ENCODE data around the gene WASL. TPM values are rescaled to one million over a fixed set of nuclear protein-coding genes. Genes with fewer than 3 reads are reported as not detected.

The WASL gene
- total RNA-seq, 1 experiment from 2014 or later = 32.1 TPM

DNA sequence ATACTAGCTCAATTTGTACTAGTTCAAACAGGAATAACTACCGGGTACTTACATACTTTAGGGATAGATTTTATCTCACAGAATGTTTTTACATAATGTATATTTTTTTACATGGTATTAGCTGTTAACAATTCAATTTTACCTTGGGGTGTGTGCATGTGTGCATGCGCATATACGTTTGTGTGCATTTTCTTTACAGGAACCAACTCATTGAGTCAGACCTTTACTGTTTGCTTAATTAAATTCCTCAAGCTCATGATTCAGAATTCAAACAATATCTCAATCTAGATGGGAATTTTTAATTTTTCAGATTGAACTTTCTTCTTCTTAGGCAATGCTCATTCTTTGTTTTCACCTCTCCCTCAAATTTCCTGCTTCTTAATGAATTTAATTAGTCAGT is 24.7 kb upstream of the WASL start:
- DNase-seq (ENCODE audit: low spot score) = no peak
- CTCF ChIA-PET = no interaction called here
- Histone ChIP-seq H3K27ac (ENCODE audit: low read depth, low read length, poor library complexity, severe bottlenecking) (no peak overlapping the region), H3K9me3 (ENCODE audit: low read depth, low read length, poor library complexity, severe bottlenecking) (no peaks in the 10 kb centered on the region), H3K4me3 (ENCODE audit: low read depth, low read length, poor library complexity, severe bottlenecking) (no peak overlapping the region), H3K4me1 (ENCODE audit: insufficient read depth, low read length, poor library complexity, severe bottlenecking) (no peaks in the 10 kb centered on the region), H3K27me3 (replicated peaks; ENCODE audit: insufficient read depth, low read depth, low read length, poor library complexity) (no peaks in the 10 kb centered on the region), H3K36me3 (ENCODE audit: insufficient read depth, low read length, poor library complexity, severe bottlenecking) (no peaks in the 10 kb centered on the region)
- POLR2A ChIA-PET (ENCODE audit: low non-redundant PET) = no interaction called here
- TF ChIP-seq EZH2 (IDR thresholded peaks at IDR 0.05; ENCODE audit: borderline replicate concordance, low read depth, low read length, poor library complexity, severe bottlenecking) = no peak
- TF ChIP-seq, protein P1, sequence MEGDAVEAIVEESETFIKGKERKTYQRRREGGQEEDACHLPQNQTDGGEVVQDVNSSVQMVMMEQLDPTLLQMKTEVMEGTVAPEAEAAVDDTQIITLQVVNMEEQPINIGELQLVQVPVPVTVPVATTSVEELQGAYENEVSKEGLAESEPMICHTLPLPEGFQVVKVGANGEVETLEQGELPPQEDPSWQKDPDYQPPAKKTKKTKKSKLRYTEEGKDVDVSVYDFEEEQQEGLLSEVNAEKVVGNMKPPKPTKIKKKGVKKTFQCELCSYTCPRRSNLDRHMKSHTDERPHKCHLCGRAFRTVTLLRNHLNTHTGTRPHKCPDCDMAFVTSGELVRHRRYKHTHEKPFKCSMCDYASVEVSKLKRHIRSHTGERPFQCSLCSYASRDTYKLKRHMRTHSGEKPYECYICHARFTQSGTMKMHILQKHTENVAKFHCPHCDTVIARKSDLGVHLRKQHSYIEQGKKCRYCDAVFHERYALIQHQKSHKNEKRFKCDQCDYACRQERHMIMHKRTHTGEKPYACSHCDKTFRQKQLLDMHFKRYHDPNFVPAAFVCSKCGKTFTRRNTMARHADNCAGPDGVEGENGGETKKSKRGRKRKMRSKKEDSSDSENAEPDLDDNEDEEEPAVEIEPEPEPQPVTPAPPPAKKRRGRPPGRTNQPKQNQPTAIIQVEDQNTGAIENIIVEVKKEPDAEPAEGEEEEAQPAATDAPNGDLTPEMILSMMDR (conservative IDR thresholded peaks at IDR 0.05; ENCODE audit: low read depth, low read length) = no peak
- intact Hi-C loops (cut with micrococcal nuclease; ENCODE audit: unreplicated experiment) = no loop called here
- no TSS peak for BruUV-seq (replicated peaks)

DNA sequence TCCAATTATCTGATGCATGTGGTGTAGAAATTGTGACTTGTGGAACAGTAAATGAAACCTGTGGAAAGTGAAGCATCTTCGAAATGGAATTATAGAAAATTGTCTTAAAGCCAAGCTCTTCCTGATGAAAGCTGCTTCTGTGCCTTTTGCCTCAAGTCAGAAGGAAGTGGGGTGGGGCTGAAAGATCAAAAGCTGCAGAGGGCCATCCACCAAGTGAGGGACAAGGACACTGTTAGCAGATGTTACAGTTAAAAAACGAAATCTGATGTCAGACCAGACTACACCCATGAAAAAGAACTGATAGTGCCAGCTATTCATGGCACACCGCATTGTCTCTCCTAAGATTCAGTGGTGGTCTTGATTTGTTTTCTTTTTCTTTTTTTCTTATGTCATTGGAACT is 23.8 kb upstream of the WASL start:
- no peak overlapping the region for H3K27ac ChIP-seq (ENCODE audit: low read depth, low read length, poor library complexity, severe bottlenecking)
- no TSS peak for BruUV-seq (replicated peaks)
- H3K27me3 ChIP-seq (replicated peaks; ENCODE audit: insufficient read depth, low read depth, low read length, poor library complexity) = no peaks in the 10 kb centered on the region
- H3K4me3 ChIP-seq (ENCODE audit: low read depth, low read length, poor library complexity, severe bottlenecking) = no peak overlapping the region
- intact Hi-C loops (cut with micrococcal nuclease; ENCODE audit: unreplicated experiment) = no loop called here
- ChIA-PET POLR2A (ENCODE audit: low non-redundant PET) (no interaction called here), CTCF (no interaction called here)
- TF ChIP-seq, protein P1 (conservative IDR thresholded peaks at IDR 0.05; ENCODE audit: low read depth, low read length) = no peak
- no peaks in the 10 kb centered on the region for H3K4me1 ChIP-seq (ENCODE audit: insufficient read depth, low read length, poor library complexity, severe bottlenecking)
- H3K36me3 ChIP-seq (ENCODE audit: insufficient read depth, low read length, poor library complexity, severe bottlenecking) = no peaks in the 10 kb centered on the region
- H3K9me3 ChIP-seq (ENCODE audit: low read depth, low read length, poor library complexity, severe bottlenecking) = no peaks in the 10 kb centered on the region
- DNase-seq (ENCODE audit: low spot score) = no peak

DNA sequence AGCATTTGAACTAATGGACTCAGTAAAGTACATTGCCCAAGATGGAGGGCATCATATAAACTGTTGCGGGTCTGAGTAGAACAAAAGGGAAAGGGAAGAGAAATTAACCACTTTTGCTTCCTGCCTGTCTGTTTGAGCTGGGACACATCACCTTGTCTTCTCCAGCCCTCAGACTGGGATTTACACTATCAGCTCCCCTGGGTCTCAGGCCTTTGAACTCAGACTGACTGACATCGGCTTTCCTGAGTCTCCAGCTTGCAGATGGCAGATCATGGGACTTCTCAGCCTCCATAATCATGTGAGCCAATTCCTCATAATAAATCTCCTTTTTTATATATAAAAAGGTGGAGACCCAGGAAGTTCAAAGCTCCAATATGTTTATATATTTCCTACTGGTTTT is 23.0 kb upstream of the WASL start:
- POLR2A ChIA-PET (ENCODE audit: low non-redundant PET) = no interaction called here
- TF ChIP-seq, protein P1 (conservative IDR thresholded peaks at IDR 0.05; ENCODE audit: low read depth, low read length) = no peak
- no peak for TF ChIP-seq EZH2 (IDR thresholded peaks at IDR 0.05; ENCODE audit: borderline replicate concordance, low read depth, low read length, poor library complexity, severe bottlenecking)
- CTCF ChIA-PET = interaction anchor here (0.6 kb wide), 1 partner anchor 1287 kb away, joined by 4 read pairs; no protein-coding TSS in a partner anchor

More for the DNA sequence above, 23.0 kb upstream of the WASL start:
- no peaks in the 10 kb centered on the region for H3K27me3 ChIP-seq (replicated peaks; ENCODE audit: insufficient read depth, low read depth, low read length, poor library complexity)
- no peaks in the 10 kb centered on the region for H3K9me3 ChIP-seq (ENCODE audit: low read depth, low read length, poor library complexity, severe bottlenecking)
- H3K36me3 ChIP-seq (ENCODE audit: insufficient read depth, low read length, poor library complexity, severe bottlenecking) = no peaks in the 10 kb centered on the region
- no peaks in the 10 kb centered on the region for H3K4me1 ChIP-seq (ENCODE audit: insufficient read depth, low read length, poor library complexity, severe bottlenecking)
- no peak overlapping the region for H3K4me3 ChIP-seq (ENCODE audit: low read depth, low read length, poor library complexity, severe bottlenecking)
- DNase-seq (ENCODE audit: low spot score) = no peak
- H3K27ac ChIP-seq (ENCODE audit: low read depth, low read length, poor library complexity, severe bottlenecking) = no peak overlapping the region
- BruUV-seq (replicated peaks) = no TSS peak
- intact Hi-C loops (cut with micrococcal nuclease; ENCODE audit: unreplicated experiment) = no loop called here

All from A673 (cell line).